C4-2B (cell line): ENCODE measurements around the gene CABP4.

Experiments
- ZFX ChIP-seq: fragments of 450-650 bp; IDR thresholded peaks from 2 replicates; pipeline ENCODE4 v1.6.1; 2017
- TF ChIP-seq, protein P1 (sequence below): fragments of 450-650 bp; conservative IDR thresholded peaks from 2 replicates; pipeline ENCODE4 v1.5.1; 2017; ENCODE audit warnings: mild to moderate bottlenecking

- TF ChIP-seq, protein P1, sequence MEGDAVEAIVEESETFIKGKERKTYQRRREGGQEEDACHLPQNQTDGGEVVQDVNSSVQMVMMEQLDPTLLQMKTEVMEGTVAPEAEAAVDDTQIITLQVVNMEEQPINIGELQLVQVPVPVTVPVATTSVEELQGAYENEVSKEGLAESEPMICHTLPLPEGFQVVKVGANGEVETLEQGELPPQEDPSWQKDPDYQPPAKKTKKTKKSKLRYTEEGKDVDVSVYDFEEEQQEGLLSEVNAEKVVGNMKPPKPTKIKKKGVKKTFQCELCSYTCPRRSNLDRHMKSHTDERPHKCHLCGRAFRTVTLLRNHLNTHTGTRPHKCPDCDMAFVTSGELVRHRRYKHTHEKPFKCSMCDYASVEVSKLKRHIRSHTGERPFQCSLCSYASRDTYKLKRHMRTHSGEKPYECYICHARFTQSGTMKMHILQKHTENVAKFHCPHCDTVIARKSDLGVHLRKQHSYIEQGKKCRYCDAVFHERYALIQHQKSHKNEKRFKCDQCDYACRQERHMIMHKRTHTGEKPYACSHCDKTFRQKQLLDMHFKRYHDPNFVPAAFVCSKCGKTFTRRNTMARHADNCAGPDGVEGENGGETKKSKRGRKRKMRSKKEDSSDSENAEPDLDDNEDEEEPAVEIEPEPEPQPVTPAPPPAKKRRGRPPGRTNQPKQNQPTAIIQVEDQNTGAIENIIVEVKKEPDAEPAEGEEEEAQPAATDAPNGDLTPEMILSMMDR: no peak
- no peak for TF ChIP-seq ZFX
Observed at GRCh38 chr11:67504005-67504949, 49.1 kb downstream of the CABP4 start.
